GM18907 (cell line): ENCODE measurements around the gene SND1.

ENCODE experiments used
- ATAC-seq: cut with Tn5 transposase; IDR thresholded peaks from one replicate; pipeline ENCODE4 v1.9.1; 2021; ENCODE audit warnings: mild to moderate bottlenecking, moderate library complexity; ENCODE audit not compliant: unreplicated experiment

Gene SND1

DNA sequence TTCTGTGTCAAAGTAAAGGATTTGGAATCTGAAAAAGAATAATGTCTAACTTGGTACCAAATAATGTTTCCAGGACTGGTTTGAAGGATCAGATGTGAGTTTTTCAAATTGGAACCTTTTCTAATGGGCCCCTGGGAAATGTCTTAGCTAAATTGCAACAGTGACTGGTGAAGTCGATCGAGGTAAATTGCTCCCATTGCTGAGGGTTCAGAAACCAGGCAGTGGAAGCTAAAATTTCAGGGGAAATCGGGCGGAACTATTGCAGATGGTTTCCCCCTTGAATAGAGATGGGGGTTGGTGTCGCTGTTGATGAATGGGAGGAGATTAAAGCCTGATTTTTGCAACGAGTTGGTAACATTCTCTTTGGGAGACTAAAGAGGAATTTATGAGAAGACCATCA lies 112.7 kb downstream of the SND1 start:
- no peak for ATAC-seq

DNA sequence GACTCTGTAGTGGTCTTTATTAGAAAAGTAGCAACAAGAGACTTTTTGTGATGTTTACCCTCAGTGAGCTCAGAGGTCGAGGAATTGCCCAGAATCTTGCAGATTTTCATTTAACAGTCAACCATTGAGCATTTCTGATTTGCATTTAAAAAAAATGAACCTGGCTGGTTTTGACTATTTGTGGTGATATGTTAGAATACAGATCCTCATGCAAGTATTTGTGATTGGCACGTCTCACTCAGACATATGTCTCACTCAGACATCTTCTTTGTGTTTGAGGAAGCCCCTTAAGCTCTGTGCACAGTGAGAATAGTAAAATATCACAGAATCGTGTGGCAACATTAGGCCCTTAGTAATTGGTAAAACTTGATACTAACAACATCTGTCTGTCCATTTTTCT lies 113.2 kb downstream of the SND1 start:
- no peak for ATAC-seq

DNA sequence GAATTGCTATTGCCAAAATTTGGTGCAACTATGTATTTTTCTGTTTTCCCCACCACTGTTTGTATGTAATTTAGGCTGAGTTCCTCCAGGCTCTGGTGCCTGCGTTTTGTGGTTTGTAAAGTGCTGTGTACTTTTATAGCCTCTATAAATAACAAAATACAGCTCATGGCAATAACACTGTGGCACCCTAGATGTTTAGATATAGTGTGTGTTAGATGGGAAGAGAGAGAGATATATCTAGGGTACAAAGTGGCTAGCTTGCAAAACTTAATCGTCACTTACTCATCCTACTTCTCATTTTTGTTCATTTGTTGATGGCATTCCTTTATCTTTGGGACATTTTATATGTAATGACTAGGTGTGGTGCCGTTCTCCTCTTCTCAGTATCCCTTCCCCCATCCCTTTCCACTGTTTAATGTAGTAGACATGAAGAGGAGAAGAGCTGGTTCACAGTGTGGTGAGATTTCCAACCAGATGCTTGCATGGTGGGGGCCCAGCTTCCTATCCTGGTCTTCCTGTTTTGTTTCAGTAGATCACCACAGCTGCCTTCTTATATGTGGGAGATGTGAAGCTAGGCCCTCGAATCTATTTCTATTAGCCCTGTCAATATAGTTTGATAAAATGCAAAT lies 115.0 kb downstream of the SND1 start:
- ATAC-seq, result no peak

DNA sequence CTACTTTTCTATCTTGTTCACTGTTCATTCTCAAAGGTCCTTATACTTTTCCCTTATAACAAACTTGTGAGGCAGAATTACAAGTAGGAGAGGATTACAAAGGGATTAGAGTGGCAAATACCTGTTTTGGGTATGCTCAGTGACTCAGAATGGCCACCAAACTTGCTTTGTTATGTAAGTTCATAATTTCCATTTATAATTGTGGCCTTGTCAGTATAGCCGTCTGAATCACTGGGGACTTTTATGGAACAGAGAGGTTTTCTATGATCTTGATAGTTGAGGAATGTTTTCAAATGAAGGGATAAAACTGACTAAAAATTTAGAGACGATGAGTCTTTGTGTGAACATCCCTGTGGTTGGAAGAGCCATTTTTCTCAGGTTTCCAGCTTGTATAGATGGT lies 116.2 kb downstream of the SND1 start:
- no peak for ATAC-seq

DNA sequence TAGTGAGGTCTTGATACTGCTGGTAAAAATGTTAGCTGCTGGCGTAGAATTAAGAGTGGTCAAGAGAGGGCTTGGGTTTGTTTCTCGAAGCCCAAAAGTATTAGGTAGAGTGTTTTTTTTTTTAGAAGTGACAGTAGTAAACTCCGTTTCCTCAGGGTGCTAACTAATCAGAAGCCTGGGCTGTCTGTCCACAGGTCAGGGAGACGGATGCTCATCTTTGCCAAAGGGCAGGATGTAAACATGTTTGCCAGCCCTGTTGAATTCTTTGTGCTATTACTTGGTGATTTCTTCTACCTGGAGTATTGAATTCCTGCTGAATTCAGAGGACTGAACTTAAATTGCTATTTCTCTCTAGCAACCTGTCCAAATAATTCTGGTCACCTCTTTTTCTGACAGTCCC lies 117.1 kb downstream of the SND1 start:
- ATAC-seq, result no peak

DNA sequence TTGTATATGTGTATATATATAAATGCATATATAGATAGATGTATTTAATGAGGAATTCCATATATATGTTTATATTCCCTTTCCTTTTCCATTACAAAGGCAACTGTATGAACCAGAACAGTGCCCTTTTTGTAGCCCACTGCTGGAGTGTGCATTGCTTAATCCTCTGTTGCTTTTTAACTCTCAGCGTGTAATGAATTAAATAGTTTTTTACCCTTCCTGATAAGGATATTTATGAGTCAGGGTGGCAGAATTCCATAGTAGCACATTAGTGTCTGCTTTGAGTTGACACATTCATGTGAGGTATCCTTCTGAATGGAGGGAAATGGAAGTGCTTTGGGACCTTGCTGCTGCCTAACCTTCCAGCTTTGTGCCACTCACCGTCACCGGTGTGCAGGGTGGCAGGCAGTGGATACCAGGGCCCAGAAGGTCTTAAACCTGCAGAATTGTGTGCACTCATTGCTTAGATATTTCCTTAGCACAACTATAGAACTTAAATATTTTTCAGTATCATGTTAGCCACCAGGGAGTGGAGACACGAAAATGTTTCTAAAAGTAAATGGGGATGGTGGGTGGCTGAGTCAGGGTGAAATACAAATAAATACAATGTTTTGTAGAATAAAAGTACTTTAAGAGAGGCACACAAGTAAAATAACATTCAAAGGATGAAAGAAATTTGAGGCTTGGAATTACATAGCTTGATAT lies 117.9 kb downstream of the SND1 start:
- no peak for ATAC-seq

DNA sequence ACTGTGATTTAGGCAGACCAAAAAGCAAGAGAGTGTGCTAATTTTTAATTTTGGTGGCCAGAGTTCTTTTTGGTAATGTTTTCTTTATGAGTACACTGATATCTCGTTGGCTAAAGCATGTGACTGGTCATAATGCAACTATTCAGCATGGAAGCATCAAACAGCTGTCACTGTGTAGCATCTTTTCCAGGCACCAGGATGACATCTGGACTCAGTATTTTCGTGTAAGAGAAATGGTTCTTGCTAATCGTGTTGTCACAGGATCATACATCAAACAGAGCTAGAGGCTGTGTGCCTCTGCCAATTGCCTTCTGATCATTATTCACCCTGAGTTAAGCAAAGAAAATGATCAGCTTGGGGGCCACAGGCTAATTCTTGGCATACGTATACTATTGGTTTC lies 118.9 kb downstream of the SND1 start:
- no peak for ATAC-seq

DNA sequence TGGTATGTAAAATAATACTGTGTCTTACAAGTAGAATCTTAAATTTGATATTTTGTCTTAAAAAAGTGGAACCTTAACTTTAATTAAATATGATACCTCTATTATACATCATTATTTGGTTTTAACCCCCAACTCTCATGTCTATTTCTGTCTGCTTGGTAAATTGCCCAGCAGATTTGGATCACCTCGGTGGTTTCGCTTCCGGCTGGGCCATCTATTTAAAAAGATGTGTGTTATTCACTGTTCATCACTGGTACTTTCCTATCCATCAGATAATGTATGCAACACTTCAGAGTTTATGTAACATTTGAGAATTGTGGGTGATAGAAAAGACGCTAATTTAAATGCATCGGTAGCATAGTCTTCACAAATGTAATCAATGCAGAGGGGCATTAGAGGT lies 119.7 kb downstream of the SND1 start:
- ATAC-seq, result no peak

DNA sequence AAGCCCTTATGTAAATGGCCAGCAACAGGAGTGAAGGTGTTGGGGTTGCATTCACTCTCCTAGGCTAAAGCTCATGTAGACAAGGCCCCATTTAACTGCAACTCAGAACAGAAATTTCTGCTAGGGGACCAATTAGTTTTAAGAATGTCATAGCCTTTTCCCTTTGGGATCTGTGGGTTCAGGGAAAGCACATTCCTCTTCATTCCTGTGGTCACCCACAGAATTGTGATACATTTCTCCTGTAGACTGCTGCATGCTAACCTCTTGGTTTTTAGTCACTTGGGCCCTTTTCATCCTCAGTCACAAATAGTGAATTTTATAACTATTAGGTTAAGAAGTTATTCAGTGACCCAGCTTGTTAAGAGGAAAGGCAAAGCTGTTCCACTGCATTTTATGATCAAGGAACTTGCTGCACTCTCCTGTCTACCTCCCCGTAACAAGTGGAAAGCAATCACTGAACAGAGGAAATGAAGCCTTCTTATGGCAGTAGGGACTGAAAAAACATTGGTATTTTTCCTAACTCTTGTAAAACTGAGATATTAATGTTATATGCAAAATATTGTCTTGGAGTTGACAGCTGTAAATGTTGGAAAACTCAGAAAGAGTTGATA lies 124.9 kb downstream of the SND1 start:
- ATAC-seq, result no peak

DNA sequence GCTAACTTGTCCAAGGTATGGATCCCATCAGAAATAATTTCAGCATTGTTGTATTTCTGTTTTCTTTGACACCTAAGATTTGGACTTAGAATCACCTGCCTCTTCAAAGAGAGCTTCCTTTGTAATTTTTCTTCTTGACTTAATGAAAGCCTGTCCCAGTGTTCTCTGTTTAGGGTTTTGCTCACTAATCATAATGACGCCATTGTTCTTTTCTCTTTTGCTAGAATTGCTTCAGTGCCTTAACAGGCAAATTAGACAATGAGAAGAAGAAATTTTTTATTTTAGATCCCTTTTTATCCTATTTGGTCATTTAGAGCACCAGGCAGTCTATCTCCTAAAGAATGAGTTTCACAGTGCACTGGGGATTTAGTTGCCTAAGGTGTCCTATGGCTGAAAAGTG lies 128.5 kb downstream of the SND1 start:
- ATAC-seq, result no peak

DNA sequence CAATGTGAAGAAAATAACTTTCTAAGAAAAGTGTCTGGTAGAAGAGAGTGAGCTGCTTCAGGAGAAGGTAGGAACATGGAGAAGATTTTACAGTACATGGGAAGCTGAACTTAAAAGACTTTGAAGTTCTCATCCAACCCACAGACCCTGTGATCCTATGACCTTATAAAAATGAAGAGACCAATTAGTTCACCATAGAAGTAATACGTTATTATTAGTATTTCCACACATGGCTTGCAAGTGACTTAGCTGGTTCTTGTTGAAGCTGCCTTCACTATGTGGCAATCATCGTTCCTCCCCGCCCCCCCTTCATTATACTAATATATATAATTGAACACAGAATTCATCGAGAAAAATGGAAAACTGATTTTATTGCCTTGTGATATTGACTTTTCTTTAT lies 129.1 kb downstream of the SND1 start:
- no peak for ATAC-seq

DNA sequence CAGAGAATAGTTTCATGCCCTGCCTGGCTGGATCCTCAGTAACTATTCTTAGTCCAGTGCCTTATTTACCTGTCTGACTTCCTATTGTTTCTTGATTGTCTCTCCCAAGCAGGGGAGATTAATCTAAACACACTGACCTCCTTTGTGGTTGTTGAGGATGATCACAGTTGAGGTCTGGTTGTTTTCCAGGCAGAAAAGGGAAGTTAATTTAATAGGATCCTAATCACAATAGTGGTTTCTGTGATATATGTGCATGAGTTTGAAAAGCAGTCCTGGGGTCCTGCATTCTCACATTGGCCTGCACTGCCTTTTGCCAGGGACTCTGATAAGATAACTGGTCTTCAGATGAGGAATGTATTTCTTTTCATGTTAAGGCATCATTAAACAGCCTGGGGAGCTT lies 130.1 kb downstream of the SND1 start:
- ATAC-seq, result no peak

DNA sequence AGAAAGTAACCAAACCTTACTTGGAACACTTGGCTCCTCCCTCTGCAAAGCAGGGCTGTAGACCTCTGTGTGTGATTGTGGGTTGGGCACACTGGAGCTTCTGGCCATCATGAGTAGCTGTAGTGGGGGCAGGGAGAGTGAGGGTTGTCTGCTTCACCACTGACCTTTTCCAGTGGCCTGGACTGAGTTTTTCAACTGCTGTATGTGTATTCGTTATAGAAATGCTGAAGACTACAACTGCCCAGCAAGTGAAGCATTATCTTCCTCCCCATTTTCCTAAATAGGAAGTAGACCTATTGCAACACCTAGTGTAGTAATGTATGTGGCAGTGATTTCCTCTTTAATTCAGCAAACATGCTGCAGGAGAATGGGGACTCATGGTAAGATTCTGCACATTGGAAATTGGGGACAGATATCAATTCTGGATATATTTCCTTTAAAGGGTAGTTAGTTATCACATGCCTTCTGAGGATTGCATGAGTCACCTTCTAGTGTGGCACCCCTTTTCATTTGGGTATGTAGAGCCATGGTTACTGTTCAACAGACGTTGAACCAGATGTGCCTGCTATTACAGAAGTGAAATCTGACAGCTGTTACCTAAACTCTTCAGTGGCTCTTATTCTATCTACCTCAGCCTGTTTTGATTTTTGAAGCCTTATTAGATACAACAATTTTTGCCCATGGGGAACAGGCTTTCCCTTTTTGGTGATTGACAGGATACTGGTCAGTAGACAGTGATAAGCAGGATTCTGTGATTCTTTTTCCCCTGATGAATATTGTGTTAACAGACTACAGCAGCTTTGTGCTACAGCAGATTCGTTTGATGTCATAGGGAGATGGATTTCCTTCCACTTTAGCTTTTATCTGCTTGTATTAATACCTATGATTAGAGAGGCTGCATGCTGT lies 130.9 kb downstream of the SND1 start:
- peak; percentile 93 for ATAC-seq

DNA sequence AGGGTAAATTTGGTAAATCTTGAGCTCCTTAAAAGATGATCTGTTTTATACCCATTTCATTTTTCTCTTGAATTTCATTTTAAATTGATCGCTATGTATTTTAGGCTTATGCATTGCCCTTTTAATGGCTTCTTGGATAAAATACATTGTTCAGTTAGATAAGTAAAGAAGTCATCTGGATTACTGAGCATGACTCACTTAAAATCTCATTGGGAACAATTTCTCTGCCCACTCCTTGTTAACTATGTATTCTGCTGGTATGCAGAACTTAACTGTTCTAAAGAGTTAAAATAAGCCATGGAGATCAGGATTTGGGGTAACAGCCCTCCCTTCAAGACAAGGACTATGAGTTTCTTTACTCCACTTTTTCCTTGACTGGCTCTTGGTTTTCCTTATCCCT lies 134.2 kb downstream of the SND1 start:
- no peak for ATAC-seq

DNA sequence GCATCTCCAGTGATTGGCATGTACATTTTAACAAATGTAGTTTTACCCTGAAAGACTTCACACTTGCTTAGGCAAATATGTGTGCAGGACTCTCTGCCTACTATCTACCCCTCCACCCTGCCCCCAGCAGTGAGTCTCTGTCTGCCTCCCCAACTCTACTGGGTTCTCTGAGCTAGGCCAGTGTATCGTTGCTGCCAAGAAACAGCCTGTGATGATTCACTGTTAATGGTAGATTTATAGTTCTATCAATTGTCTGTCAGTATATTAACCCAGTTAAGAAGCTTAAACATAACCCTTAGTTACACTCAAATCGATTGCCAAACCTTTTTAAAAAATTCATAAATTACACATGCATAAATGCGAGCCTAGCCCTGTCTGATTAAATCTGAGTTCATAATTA lies 137.0 kb downstream of the SND1 start:
- ATAC-seq, result no peak

DNA sequence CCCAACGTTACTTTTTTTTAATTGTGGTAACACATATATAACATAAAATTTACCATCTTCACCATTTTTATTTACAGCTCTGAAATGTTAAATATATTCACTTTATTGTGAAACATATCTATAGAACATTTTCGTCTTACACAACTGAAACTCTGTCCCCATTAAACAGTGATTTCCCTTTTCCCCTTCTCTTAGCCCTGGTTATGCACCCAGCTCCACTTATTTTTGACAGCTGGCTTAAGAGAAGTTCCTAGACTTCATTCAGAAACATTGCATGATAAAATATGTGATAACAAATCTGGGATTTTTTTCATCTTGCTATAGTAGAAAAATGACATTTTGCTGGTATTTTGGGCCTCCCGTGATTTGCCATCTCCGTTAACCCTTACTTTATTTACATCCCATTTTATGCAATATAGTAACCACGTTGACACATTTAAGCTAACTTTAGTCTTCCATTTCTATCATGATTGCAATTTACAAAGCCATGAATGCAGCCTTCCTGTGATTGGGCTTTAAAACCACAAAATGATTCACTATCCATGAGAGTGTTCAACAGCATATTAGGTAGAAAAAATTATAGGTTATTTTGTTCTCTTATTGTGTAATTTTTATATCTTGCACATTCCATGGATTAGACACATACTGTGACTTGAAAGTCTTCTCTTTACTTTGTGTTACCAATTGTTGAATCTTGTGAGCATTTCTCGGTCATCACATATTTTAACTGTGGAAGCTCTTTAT lies 139.6 kb downstream of the SND1 start:
- no peak for ATAC-seq

DNA sequence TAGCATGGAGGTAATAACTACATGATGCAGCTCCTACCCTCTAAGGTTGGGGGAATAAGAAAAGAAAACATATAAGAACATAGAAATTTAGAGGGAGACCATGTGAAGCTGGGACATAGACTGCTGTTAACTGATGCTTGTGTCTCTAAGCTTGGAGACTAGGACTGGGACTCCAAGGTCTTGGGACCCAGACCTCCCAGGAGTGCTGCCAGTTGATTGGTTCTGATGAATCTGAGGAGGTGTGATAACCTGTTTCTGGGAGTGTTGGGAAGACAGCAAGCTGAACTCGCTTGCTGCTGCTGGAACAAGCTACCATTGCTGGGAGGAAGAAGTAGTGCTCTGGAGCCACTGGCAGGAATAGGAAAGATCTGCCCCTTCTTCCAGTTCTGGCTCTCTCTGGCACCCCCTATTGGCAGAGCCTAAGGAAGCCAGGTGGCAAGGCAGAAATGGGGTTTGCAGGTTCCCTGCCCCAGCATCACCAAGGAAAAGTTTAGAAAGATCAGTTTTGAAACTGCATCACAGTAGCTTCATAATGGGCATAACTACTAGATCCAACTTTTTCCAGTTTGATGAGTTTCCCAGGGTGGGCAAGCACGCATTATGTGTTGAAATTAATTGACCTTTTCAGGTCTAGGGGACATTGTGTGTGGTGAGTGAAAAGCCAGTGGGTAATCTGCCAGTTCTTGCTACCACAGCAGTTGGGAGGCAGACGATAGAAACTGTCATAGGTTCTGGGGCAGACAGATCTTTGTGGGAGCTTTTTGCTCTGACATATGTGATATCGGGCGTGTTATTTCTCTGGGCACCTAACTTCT lies 140.7 kb downstream of the SND1 start:
- ATAC-seq, result no peak

DNA sequence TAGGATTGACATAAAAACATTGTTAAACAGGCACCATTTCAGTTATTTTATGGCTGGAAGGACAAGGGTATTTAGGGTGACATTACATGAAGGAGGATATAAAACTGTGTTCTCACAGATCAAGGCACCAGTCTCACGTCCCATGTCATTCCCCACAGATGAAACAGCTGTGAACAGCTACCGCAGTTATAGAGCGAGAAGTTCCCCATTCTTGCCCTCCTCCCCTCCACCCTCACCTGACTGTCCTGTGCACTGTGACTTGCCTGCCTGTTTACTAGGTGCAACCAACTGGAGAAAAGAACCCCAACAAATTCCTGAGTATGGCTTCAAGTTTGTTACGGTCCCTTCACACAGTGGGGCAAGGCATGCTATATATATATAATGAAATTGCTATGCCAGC lies 141.6 kb downstream of the SND1 start:
- ATAC-seq, result no peak

DNA sequence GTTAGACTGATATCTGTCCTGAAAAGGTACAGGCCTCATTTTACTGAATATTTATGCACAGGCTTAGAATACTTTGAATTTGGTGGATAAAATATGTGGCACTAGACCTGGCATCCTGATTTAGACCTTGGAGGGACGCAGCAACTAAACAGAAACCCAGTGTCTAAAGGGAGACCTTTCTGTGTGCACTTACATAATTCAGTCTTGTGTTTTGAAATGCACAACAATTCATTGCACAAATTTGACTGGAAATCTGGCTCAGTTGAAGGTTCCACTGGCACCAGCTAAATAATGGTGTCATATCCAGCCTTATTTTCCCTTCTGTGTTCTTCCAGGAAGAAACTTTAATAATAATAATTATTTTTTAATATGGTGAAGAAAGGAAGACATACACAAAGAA lies 142.1 kb downstream of the SND1 start:
- ATAC-seq, result no peak

DNA sequence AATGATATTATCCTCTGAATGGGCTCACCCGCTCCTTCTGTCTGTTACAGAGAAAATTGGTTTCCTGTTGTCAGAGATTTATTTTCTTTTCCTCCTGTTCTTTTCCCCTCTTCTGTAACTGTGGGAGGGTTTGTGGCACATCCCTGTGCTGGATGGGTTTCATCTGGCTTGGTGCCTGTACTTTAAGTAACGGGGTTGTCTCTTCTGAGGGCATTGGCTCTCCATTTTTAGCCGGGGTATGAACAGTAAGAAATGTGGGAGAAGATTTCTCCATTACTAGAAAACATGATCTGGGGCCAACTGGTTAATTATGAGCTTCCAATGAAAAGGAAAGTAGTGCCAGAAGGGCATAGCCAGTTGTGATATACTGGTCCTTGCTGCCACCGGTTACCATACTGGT lies 142.6 kb downstream of the SND1 start:
- no peak for ATAC-seq
